Effector memory CD4-positive, alpha-beta T cell (primary cell): ENCODE measurements around the gene ZNF823.
"Not testable (repeated sequence)": the region's sequence is repeated elsewhere in the genome, so short reads cannot be mapped to it uniquely, and the experiment has no call there.

Source experiments
- DNase-seq, 3 donors: peaks; one replicate each; pipeline ENCODE4 v3.0.0-alpha.2; 2020
- H3K27ac ChIP-seq: 2 replicates; pipeline ENCODE4 v1.7.0; 2013; ENCODE audit warnings: mild to moderate bottlenecking, low read length, moderate library complexity; ENCODE audit not compliant: insufficient read depth, poor library complexity, severe bottlenecking
- H3K27me3 ChIP-seq: replicated peaks from 2 replicates; pipeline ENCODE4 v1.7.0; 2013; ENCODE audit warnings: mild to moderate bottlenecking, low read length; ENCODE audit not compliant: insufficient read depth, control insufficient read depth, poor library complexity, severe bottlenecking
- H3K36me3 ChIP-seq: 2 replicates; pipeline ENCODE4 v1.7.0; 2013; ENCODE audit warnings: mild to moderate bottlenecking, low read length, moderate library complexity; ENCODE audit not compliant: control insufficient read depth, insufficient read depth
- H3K4me1 ChIP-seq: 2 replicates; pipeline ENCODE4 v1.7.0; 2013; ENCODE audit warnings: low read length, mild to moderate bottlenecking; ENCODE audit not compliant: control insufficient read depth, insufficient read depth, poor library complexity, severe bottlenecking
- H3K4me3 ChIP-seq: 2 replicates; pipeline ENCODE4 v1.7.0; 2013; ENCODE audit warnings: low read length, low read depth, mild to moderate bottlenecking; ENCODE audit not compliant: insufficient read depth, poor library complexity, severe bottlenecking
- H3K9me3 ChIP-seq: 2 replicates; pipeline ENCODE4 v1.7.0; 2013; ENCODE audit warnings: mild to moderate bottlenecking, low read length, moderate library complexity; ENCODE audit not compliant: control insufficient read depth
- total RNA-seq, 3 donors: gene quantifications; one replicate each; lab custom pipeline; 2026; lab: John Stamatoyannopoulos, UW

Gene ZNF823
- total RNA-seq, result 2.3 to 3.3 (median 2.7) reads per million in 3 donors

DNA sequence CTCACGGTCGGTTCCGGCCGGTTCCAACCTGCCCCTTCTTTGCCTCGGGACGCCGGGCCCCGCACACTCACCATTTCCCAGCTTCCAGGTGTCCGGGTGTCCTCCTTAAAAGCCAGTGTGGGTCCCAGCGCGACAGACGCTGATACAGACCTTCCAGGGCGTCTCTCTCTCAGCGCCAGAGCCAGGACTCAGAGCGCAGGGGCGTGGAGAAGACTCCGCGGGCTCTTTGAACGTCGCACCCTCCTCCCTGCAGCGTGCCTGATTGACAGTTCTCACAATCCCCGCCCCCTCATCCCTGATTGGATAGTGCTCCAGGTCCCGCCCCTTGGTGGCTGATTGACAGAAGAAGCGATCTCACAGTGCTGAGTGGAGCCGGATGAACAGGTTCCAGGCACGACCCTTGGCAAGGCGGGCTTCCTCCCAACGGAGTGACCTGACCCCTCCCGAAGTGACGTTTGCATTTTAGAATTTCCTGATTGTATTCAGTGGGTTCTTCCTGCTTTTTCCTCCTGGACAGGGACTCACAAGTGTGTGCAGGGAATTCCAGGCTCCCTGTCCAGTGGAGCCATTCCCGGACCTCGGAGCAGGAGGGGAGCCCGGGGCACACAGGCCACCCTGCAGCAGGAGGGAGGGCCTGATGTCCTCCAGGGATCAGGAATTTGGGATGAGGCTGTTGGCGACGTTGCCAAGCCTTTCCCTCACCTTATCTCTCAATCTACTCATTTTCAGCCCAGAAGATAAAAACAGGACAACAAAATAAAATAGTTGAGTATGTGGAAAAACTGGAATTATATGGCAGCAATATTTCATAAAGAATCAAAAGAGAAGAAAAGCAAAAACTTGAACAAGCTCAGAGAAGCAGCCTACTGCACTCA, at the start of gene ZNF823:
TSS of gene ZNF823 (minus strand) at position 201 of the 875 bp plus-strand sequence. CDS start at position 74, 127 bp downstream.
- H3K36me3 ChIP-seq, result no peaks in the 10 kb centered on the region
- H3K27me3 ChIP-seq, result no peaks in the 10 kb centered on the region
- DNase-seq, result peak; percentile 83 to 91 (median 89)
- H3K4me1 ChIP-seq, result peaks cover 16% of the 10 kb centered on the region
- H3K9me3 ChIP-seq, result no peaks in the 10 kb centered on the region
- H3K27ac ChIP-seq, result peak within 1 kb of the TSS; percentile 50
- H3K4me3 ChIP-seq, result peak within 1 kb of the TSS; percentile 94

GRCh38 chr19:11787536-11787935, 48.8 kb upstream of the ZNF823 start:
- Histone ChIP-seq H3K27ac (no peak overlapping the region), H3K36me3 (no peaks in the 10 kb centered on the region), H3K4me3 (no peak overlapping the region), H3K9me3 (peaks cover 26% of the 10 kb centered on the region), H3K27me3 (no peaks in the 10 kb centered on the region), H3K4me1 (no peaks in the 10 kb centered on the region)
- DNase-seq, result no peak

GRCh38 chr19:11784356-11784755, 45.6 kb upstream of the ZNF823 start:
- Histone ChIP-seq H3K9me3 (peaks cover 52% of the 10 kb centered on the region), H3K27ac (no peak overlapping the region), H3K36me3 (peaks cover 22% of the 10 kb centered on the region), H3K27me3 (no peaks in the 10 kb centered on the region), H3K4me3 (no peak overlapping the region), H3K4me1 (no peaks in the 10 kb centered on the region)
- no peak for DNase-seq

GRCh38 chr19:11783767-11784166, 45.0 kb upstream of the ZNF823 start:
- Histone ChIP-seq H3K9me3 (peaks cover 51% of the 10 kb centered on the region), H3K36me3 (peaks cover 28% of the 10 kb centered on the region), H3K4me3 (no peak overlapping the region), H3K27ac (no peak overlapping the region), H3K4me1 (no peaks in the 10 kb centered on the region), H3K27me3 (no peaks in the 10 kb centered on the region)
- DNase-seq, result no peak

DNA sequence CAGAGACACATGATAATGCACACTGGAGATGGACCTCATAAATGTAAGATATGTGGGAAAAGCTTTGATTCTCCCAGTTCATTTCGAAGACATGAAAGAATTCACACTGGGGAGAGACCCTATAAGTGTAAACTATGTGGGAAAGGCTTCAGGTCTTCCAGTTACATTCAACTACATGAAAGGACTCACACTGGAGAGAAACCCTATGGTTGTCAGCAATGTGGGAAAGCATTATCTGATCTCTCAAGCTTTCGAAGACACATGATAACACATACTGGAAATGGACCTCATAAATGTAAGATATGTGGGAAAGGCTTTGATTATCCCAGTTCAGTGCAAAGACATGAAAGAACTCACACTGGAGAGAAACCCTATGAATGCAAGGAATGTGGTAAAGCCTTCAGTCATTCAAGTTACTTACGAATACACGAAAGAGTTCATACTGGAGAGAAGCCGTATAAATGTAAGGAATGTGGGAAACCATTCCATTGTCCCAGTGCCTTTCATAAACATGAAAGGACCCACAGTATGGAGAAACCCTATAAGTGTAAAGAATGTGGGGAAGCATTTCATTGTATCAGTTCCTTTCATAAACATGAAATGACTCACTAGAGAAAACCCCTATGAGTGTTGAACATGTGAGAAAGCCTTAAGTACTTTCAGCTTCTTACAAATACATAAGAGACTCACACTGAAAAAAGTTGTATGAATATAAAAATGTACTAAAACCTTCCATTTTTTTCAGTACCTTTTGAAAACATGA, 42.7 kb upstream of the ZNF823 start:
- peak overlapping the region; percentile 0 for H3K4me3 ChIP-seq
- H3K27me3 ChIP-seq, result no peaks in the 10 kb centered on the region
- peaks cover 44% of the 10 kb centered on the region for H3K9me3 ChIP-seq
- H3K4me1 ChIP-seq, result no peaks in the 10 kb centered on the region
- DNase-seq, result no peak
- H3K27ac ChIP-seq, result no peak overlapping the region
- peaks cover 48% of the 10 kb centered on the region for H3K36me3 ChIP-seq

DNA sequence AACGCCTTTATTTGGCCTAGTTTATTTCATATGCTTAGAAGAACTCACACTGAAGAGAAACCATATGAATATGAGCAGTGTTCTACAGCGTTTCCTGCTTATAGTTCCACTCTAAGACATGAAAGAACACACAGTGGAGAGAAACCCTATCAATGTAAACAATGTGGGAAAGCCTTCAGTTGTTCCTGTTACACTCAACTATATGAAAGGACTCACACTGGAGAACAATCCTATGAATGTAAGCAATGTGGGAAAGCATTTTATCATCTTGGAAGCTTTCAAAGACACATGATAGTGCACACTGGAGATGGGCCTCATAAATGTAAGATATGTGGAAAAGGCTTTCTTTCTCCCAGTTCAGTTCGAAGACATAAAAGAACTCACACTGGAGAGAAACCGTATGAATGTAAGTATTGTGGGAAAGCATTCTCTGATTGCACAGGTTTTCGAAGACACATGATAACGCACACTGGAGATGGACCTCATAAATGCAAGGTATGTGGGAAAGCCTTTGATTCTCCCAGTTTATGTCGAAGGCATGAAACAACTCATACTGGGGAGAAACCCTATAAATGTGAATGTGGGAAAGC, 41.8 kb upstream of the ZNF823 start:
- H3K9me3 ChIP-seq, result peaks cover 53% of the 10 kb centered on the region
- H3K27me3 ChIP-seq, result no peaks in the 10 kb centered on the region
- no peak overlapping the region for H3K27ac ChIP-seq
- no peak overlapping the region for H3K4me3 ChIP-seq
- peaks cover 51% of the 10 kb centered on the region for H3K36me3 ChIP-seq
- DNase-seq, result no peak
- no peaks in the 10 kb centered on the region for H3K4me1 ChIP-seq

DNA sequence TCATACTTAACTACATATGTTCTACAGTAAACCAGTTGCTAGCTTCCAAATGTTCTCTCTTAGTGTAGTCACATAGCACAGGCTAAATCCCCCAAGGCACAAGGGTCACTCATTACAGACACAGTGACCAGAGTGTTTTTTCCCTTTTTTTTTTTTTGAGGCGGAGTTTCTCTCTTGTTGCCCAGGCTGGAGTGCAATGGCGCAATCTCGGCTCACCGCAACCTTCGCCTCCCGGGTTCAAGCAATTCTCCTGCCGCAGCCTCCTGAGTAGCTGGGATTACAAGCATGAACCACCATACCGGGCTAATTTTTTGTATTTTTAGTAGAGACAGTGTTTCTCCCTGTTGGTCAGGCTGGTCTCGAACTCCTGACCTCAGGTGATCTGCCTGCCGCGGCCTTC, 37.9 kb upstream of the ZNF823 start:
- not testable (repeated sequence) for H3K27me3 ChIP-seq, H3K4me1 ChIP-seq, H3K27ac ChIP-seq, H3K4me3 ChIP-seq, DNase-seq
- Histone ChIP-seq H3K36me3 (peaks cover 51% of the 10 kb centered on the region), H3K9me3 (peaks cover 34% of the 10 kb centered on the region)

GRCh38 chr19:11771520-11771919, 32.8 kb upstream of the ZNF823 start:
- H3K27me3 ChIP-seq, H3K4me3 ChIP-seq, H3K27ac ChIP-seq, H3K36me3 ChIP-seq, DNase-seq, H3K4me1 ChIP-seq: not testable (repeated sequence)
- H3K9me3 ChIP-seq, result peaks cover 15% of the 10 kb centered on the region

DNA sequence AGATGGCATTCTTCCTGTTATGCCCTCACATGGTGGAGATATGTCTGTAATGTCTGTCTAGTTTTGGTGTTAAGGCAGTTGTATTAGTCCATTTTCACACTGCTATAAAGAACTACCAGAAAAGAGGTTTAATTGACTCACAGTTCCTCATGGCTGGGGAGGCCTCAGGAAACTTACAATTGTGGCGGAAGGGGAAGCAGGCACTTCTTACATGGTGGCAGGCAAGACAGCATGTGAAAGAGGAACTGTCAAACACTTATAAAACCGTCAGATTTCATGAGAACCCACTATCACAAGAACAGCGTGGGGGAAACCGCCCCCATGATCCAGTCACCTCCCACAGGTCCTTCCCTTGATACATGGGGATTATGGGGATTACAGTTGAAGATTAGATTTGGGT, 31.2 kb upstream of the ZNF823 start:
- peaks cover 7% of the 10 kb centered on the region for H3K4me1 ChIP-seq
- DNase-seq, result no peak
- H3K27ac ChIP-seq, result no peak overlapping the region
- H3K4me3 ChIP-seq, result no peak overlapping the region
- H3K36me3 ChIP-seq, result no peaks in the 10 kb centered on the region
- peaks cover 6% of the 10 kb centered on the region for H3K9me3 ChIP-seq
- no peaks in the 10 kb centered on the region for H3K27me3 ChIP-seq
